Stomach (tissue), 9 donors: ENCODE results near the gene CAND2. TPM values are rescaled to one million over a fixed set of nuclear protein-coding genes. Genes with fewer than 3 reads are reported as not detected.
"Not testable (repeated sequence)": the region's sequence is repeated elsewhere in the genome, so short reads cannot be mapped to it uniquely, and the experiment has no call there.

ENCODE experiments used
- DNase-seq, 2 donors: peaks; one replicate each; pipeline versions ENCODE4 v3.0.0 to v3.0.0-alpha.2; 2013 to 2019
- H3K27ac ChIP-seq, 5 donors: fragments of 200-600 bp in 4 of 5; sonication (generic) in 4 of 5; one replicate each; pipeline ENCODE4 v1.5.1; 2013 to 2019; ENCODE audit warnings: mild to moderate bottlenecking in 1 of 5, moderate library complexity in 1 of 5
- H3K27me3 ChIP-seq, 3 donors: fragments of 200-600 bp; sonication (generic); one replicate each; pipeline ENCODE4 v1.5.1; 2017 to 2019; ENCODE audit warnings: mixed run types in 1 of 3
- H3K36me3 ChIP-seq, 4 donors: fragments of 200-600 bp; sonication (generic); 1 replicate in 3 of 4; 2 replicates in 1 of 4; pipeline ENCODE4 v1.5.1; 2016 to 2019
- H3K4me1 ChIP-seq, 4 donors: fragments of 200-600 bp; sonication (generic); one replicate each; pipeline ENCODE4 v1.5.1; 2016 to 2019
- H3K4me3 ChIP-seq, 4 donors: fragments of 200-600 bp; sonication (generic) in 3 of 4; one replicate each; pipeline ENCODE4 v1.5.1; 2016 to 2019; ENCODE audit warnings: mild to moderate bottlenecking in 1 of 4
- H3K9me3 ChIP-seq, 4 donors: fragments of 200-600 bp; sonication (generic); one replicate each; pipeline ENCODE4 v1.5.1; 2016 to 2019
- CTCF ChIP-seq, 7 experiments: fragments of 450-650 bp in 4 of 7; fragments of 200-600 bp in 3 of 7; sonication (generic) in 3 of 7; IDR thresholded peaks; one replicate each; pipeline ENCODE4 v1.5.1; 2016 to 2019; ENCODE audit warnings: antibody characterized with exemption in 7 of 7, control low read depth in 2 of 7, mild to moderate bottlenecking in 1 of 7
- EP300 ChIP-seq: sonication (generic); formaldehyde crosslinking; IDR thresholded peaks from one replicate; pipeline ENCODE4 v1.6.1; 2017; ENCODE audit warnings: antibody characterized with exemption
- POLR2A ChIP-seq, 4 donors: fragments of 450-650 bp; IDR thresholded peaks; one replicate each; pipeline ENCODE4 v1.6.1; 2016; ENCODE audit warnings: antibody characterized with exemption in 4 of 4, control low read depth in 2 of 4, mild to moderate bottlenecking in 1 of 4, moderate library complexity in 1 of 4
- POLR2AphosphoS5 ChIP-seq, 3 donors: sonication (generic); formaldehyde crosslinking; IDR thresholded peaks; one replicate each; pipeline ENCODE4 v1.6.1; 2016; ENCODE audit warnings: antibody characterized with exemption in 3 of 3
- WGBS, 5 donors: extraction: QIAGEN DNeasy Blood & Tissue Kit in 3 of 5; methylation state at CpG; one replicate each; pipeline versions ENCODE4 v1.1.5 to v1.1.7; 2013 to 2018; 5-methylcytosine and 5-hydroxymethylcytosine counted together
- intact Hi-C: fragments of 100-400 bp; cut with DNase I; formaldehyde crosslinking; loops from one replicate; pipeline ENCODE4 v1.15.1; 2023; ENCODE audit warnings: low total_unique reads
- polyA plus RNA-seq, 3 donors: library from polyadenylated mRNA; stranded (reverse); fragments of 200-250 nt; gene quantifications; one replicate each; pipeline ENCODE4 v1.2.3, GENCODE V29; 2013
- total RNA-seq, 5 donors: library from RNA; depleted of rRNA; stranded (reverse); fragments of >200 nt; gene quantifications; one replicate each; pipeline versions ENCODE4 v1.1.0 to v1.2.3, GENCODE V29; 2014 to 2016
- donor health status: healthy with polysubstance abuse.
- donor health status: Bipolar disorder and iron deficiency.
- donor health status: healthy.

The CAND2 gene
- total and polyA plus RNA-seq, 8 donors = under 0.01 to 5.3 (median 2.8) TPM

GRCh38 chr3:12839156-12839946, 42.9 kb downstream of the CAND2 start:
- Histone ChIP-seq H3K9me3 (no peaks in the 10 kb centered on the region), H3K4me1 (peaks cover 30 to 45% (median 37%) of the 10 kb centered on the region in 4 donors), H3K36me3 (peaks cover 54 to 57% (median 56%) of the 10 kb centered on the region in 4 donors), H3K27ac (peak overlapping the region in 3 of 5 donors; percentile 87 to 96 (median 93)), H3K27me3 (no peaks in the 10 kb centered on the region), H3K4me3 (peak overlapping the region; percentile 72 to 99 (median 81))
- intact Hi-C loops = no loop called here
- DNase-seq = no peak
- no peak for TF ChIP-seq CTCF (IDR thresholded peaks at IDR 0.05)
- WGBS, 5 donors = 64 to 74% (median 70%) methylated on average over 11 of the region's 11 CpGs

GRCh38 chr3:12840148-12840547, 43.7 kb downstream of the CAND2 start:
- WGBS, 5 donors = 34 to 52% (median 44%) methylated on average over 10 of the region's 10 CpGs
- H3K27me3 ChIP-seq, H3K9me3 ChIP-seq, intact Hi-C loops, DNase-seq: not testable (repeated sequence)
- peaks cover 47 to 49% (median 48%) of the 10 kb centered on the region in 4 donors for H3K36me3 ChIP-seq
- peaks cover 30 to 45% (median 37%) of the 10 kb centered on the region in 4 donors for H3K4me1 ChIP-seq
- H3K27ac ChIP-seq = peak overlapping the region in 4 of 5 donors; percentile 86 to 96 (median 90)
- H3K4me3 ChIP-seq = peak overlapping the region; percentile 72 to 99 (median 81)

- DNase-seq = no peak
- Histone ChIP-seq H3K4me3 (peak overlapping the region; percentile 72 to 99 (median 81)), H3K4me1 (peaks cover 30 to 45% (median 37%) of the 10 kb centered on the region in 4 donors), H3K27me3 (no peaks in the 10 kb centered on the region), H3K27ac (peak overlapping the region; percentile 71 to 96 (median 87)), H3K9me3 (no peaks in the 10 kb centered on the region), H3K36me3 (peaks cover 42 to 44% (median 43%) of the 10 kb centered on the region in 4 donors)
- TF ChIP-seq POLR2AphosphoS5 (IDR thresholded peaks at IDR 0.05) = no peak
- TF ChIP-seq CTCF (IDR thresholded peaks at IDR 0.05) = no peak
- TF ChIP-seq POLR2A (IDR thresholded peaks at IDR 0.05) = no peak
- TF ChIP-seq EP300 = no peak
- WGBS, 5 donors = 3 to 7% (median 4%) methylated on average over 18 of the region's 18 CpGs
- intact Hi-C loops = no loop called here
Observed at GRCh38 chr3:12840591-12841148, 44.2 kb downstream of the CAND2 start.

GRCh38 chr3:12841149-12841969, 44.9 kb downstream of the CAND2 start, which contains the start of gene RPL32:
Gene RPL32, minus strand, starts transcription at chr3:12841565. Its CDS starts 1,328 bp downstream, at chr3:12840237.
- intact Hi-C loops = no loop called here
- Histone ChIP-seq H3K27me3 (no peaks in the 10 kb centered on the region), H3K9me3 (no peaks in the 10 kb centered on the region), H3K36me3 (peaks cover 35 to 37% (median 36%) of the 10 kb centered on the region in 4 donors), H3K4me1 (peaks cover 30 to 45% (median 37%) of the 10 kb centered on the region in 4 donors), H3K4me3 (peak within 1 kb of the TSS; percentile 72 to 99 (median 81)), H3K27ac (peak within 1 kb of the TSS; percentile 71 to 96 (median 87))
- peak; percentile 88 to 97 for DNase-seq
- TF ChIP-seq POLR2AphosphoS5 (IDR thresholded peaks at IDR 0.05) = peak; percentile 89 to 99 (median 97)
- peak in 2 of 4 donors; percentile 59 to 66 for TF ChIP-seq POLR2A (IDR thresholded peaks at IDR 0.05)
- no peak for TF ChIP-seq EP300
- peak in 5 of 7 experiments; percentile 40 to 93 (median 76) for TF ChIP-seq CTCF (IDR thresholded peaks at IDR 0.05)
- WGBS, 5 donors = 0 to 2% (median 0%) methylated on average over 40 to 43 of the region's 43 CpGs
